OCI-LY7 (cell line): ENCODE data around the gene POC1A.

ENCODE experiments used
- EZH2phosphoT487 ChIP-seq: fragments of 200-600 bp; sonication (generic); IDR thresholded peaks from 2 replicates; pipeline ENCODE4 v1.6.1; 2018; ENCODE audit warnings: low read depth, borderline replicate concordance, mild to moderate bottlenecking, mixed run types, antibody characterized with exemption, low read length, moderate library complexity, mixed read lengths
- TF ChIP-seq, protein P1 (sequence below): fragments of 200-600 bp; sonication (generic); conservative IDR thresholded peaks from 2 replicates; pipeline ENCODE4 v1.5.1; 2014; ENCODE audit warnings: mild to moderate bottlenecking, antibody characterized with exemption, low read length, moderate library complexity, mixed read lengths

DNA sequence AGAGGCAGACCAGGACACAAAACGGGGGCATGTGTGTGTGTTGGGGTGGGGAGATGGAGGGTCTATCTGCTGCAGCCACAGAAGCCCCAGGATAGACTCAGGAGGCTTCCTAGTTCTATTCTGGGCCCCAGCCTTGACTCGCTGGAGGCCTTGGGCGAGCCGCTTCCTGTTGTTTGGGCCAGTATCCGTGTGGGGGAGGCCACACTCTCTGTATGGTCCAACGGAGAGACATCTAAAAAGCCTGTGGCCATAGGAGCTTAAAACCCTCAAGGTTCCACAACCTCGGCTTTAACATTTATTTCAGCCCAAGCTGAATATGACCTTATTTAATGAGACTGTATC is 32.8 kb downstream of the POC1A start:
- TF ChIP-seq, protein P1, sequence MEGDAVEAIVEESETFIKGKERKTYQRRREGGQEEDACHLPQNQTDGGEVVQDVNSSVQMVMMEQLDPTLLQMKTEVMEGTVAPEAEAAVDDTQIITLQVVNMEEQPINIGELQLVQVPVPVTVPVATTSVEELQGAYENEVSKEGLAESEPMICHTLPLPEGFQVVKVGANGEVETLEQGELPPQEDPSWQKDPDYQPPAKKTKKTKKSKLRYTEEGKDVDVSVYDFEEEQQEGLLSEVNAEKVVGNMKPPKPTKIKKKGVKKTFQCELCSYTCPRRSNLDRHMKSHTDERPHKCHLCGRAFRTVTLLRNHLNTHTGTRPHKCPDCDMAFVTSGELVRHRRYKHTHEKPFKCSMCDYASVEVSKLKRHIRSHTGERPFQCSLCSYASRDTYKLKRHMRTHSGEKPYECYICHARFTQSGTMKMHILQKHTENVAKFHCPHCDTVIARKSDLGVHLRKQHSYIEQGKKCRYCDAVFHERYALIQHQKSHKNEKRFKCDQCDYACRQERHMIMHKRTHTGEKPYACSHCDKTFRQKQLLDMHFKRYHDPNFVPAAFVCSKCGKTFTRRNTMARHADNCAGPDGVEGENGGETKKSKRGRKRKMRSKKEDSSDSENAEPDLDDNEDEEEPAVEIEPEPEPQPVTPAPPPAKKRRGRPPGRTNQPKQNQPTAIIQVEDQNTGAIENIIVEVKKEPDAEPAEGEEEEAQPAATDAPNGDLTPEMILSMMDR: no peak
- TF ChIP-seq EZH2phosphoT487: no peak
